Activated T-helper 17 cell treated with anti-CD3 and anti-CD28 coated beads, Interleukin-2, amount 50 U/mL, for 72 hours (primary cell): ENCODE measurements around the gene ATRIP. TPM values are rescaled to one million over a fixed set of nuclear protein-coding genes. Genes with fewer than 3 reads are reported as not detected.
"Not testable (repeated sequence)": the region's sequence is repeated elsewhere in the genome, so short reads cannot be mapped to it uniquely, and the experiment has no call there.

Experiments used
- ATAC-seq: fragments of 150-1000 bp; cut with Tn5 transposase; replicated peaks from 2 replicates; pipeline ENCODE4 v1.10.0; 2021; ENCODE audit warnings: mild to moderate bottlenecking, moderate library complexity
- H3K27ac Mint-ChIP-seq: one replicate; pipeline ENCODE4 v1.8.0; 2022; ENCODE audit warnings: mixed read lengths
- H3K27me3 Mint-ChIP-seq: one replicate; pipeline ENCODE4 v1.8.0; 2022; ENCODE audit warnings: mixed read lengths
- H3K36me3 Mint-ChIP-seq: one replicate; pipeline ENCODE4 v1.8.0; 2022; ENCODE audit warnings: low read depth, mild to moderate bottlenecking, mixed read lengths
- H3K4me1 Mint-ChIP-seq: one replicate; pipeline ENCODE4 v1.8.0; 2022; ENCODE audit warnings: mixed read lengths
- H3K4me3 Mint-ChIP-seq: one replicate; pipeline ENCODE4 v1.8.0; 2022; ENCODE audit warnings: mild to moderate bottlenecking, mixed read lengths
- H3K9me3 Mint-ChIP-seq: one replicate; pipeline ENCODE4 v1.8.0; 2022; ENCODE audit warnings: mixed read lengths
- total RNA-seq, 2 donors: library from RNA; stranded (reverse); gene quantifications; one replicate each; pipeline ENCODE4 v1.2.3, GENCODE V29; 2022

Gene ATRIP
- total RNA-seq = 10 to 100 TPM; 10.5 to 14.9 TPM

GRCh38 chr3:48446425-48447193 is at the start of gene ATRIP:
Gene ATRIP, plus strand, starts transcription at chr3:48446737. Its CDS starts 109 bp downstream, at chr3:48446846.
- ATAC-seq = peak; percentile 100
- peak within 1 kb of the TSS; percentile 65 for H3K27ac Mint-ChIP-seq
- H3K27me3 Mint-ChIP-seq = no peaks in the 10 kb centered on the region
- peaks cover 74% of the 10 kb centered on the region for H3K36me3 Mint-ChIP-seq
- H3K4me3 Mint-ChIP-seq = peak within 1 kb of the TSS; percentile 89
- peaks cover 12% of the 10 kb centered on the region for H3K4me1 Mint-ChIP-seq
- no peaks in the 10 kb centered on the region for H3K9me3 Mint-ChIP-seq

DNA sequence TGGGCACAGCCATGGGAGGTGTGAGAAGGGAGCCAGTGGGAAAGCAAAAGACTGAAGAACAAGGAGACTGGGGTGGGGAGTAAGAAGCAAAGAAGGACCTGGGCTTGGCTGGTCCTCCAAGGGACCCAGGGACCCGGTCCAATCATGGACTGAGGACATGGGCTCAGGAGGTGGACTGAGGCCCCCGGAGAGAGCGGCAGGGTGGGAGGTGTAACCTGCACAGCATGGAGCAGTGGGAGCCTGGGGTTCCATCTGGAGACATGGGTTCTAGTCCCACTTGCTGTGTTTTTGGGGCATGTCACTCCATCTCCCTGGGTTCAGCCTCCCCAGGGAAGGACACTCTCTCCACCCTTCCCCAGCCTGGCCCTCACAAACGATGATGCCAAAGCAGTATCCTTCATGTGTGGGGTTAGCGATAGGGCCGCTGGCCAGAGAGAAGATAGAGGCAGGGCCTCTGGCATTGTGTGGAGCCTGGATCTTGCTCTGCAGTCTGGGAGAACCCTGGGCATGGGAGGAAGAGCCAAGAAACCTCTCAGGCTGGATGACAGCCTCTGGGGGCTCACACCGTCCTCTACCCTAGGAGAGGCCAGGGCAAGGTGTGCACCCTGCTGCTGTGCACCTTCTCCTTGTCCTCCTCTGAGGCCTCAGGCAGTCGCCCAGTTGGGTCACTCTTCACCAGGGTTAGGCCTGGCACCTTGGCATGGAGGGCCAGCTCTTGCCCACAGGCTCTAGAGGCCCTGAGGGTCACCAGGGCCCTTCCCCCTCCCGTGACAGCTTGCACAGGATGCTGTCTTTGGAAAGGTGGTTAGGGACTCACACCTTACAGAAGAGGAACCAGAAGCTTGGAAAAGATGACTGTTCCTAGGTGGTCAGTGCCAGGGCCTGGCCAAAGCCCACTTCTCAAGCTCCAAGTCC is 48.5 kb upstream of the ATRIP start:
- Mint-ChIP-seq H3K9me3 (no peaks in the 10 kb centered on the region), H3K4me3 (no peak overlapping the region), H3K27me3 (peaks cover 10% of the 10 kb centered on the region), H3K36me3 (no peaks in the 10 kb centered on the region), H3K4me1 (peaks cover 4% of the 10 kb centered on the region), H3K27ac (no peak overlapping the region)
- ATAC-seq = no peak

DNA sequence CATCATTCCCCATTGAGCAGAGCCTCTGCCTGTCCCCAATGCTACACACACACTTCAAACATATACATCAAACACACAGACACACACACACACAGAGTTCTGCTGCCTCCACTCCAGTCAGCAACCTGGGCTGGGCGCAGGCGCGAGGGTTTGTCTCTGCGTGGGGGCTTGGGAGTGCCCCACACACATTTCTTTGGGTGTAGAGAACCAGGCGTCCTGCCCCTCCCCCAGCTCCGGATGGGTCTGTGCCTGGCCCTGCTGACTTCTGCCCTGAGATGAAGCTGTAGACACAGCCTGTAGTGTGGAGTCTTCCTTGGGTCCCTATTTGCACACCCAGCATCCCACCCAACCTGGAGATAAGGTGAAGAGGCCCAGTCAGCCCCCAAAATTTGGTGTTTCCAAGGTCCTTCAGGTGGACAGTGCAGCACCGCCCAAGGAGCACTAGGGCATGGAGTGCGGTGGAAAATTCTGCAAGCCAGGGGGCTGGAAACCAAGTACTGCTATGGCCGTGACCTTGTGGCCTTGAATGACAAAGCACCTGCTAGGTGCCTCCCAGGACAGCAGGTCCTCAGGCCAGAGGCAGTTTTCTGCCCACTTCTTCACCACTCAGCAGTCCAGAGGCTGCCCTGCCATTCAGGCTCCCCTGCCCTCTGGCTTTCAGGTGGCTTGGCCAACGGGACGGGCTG is 47.7 kb upstream of the ATRIP start:
- no peak overlapping the region for H3K27ac Mint-ChIP-seq
- H3K36me3 Mint-ChIP-seq = no peaks in the 10 kb centered on the region
- no peaks in the 10 kb centered on the region for H3K9me3 Mint-ChIP-seq

GRCh38 chr3:48399387-48400172 is 47.0 kb upstream of the ATRIP start:
- H3K4me1 Mint-ChIP-seq = peaks cover 4% of the 10 kb centered on the region
- H3K27ac Mint-ChIP-seq = peak overlapping the region; percentile 19
- no peaks in the 10 kb centered on the region for H3K9me3 Mint-ChIP-seq
- no peak for ATAC-seq
- no peaks in the 10 kb centered on the region for H3K36me3 Mint-ChIP-seq
- H3K4me3 Mint-ChIP-seq = no peak overlapping the region
- H3K27me3 Mint-ChIP-seq = peaks cover 7% of the 10 kb centered on the region

More for the DNA sequence above, 47.7 kb upstream of the ATRIP start:
- ATAC-seq = no peak
- Mint-ChIP-seq H3K4me1 (peaks cover 4% of the 10 kb centered on the region), H3K4me3 (no peak overlapping the region), H3K27me3 (peaks cover 7% of the 10 kb centered on the region)

GRCh38 chr3:48400824-48401433 is 45.6 kb upstream of the ATRIP start:
- no peaks in the 10 kb centered on the region for H3K9me3 Mint-ChIP-seq
- H3K36me3 Mint-ChIP-seq = no peaks in the 10 kb centered on the region
- H3K27me3 Mint-ChIP-seq = peaks cover under 1% of the 10 kb centered on the region
- H3K4me1 Mint-ChIP-seq = peaks cover 4% of the 10 kb centered on the region
- peak overlapping the region; percentile 50 for H3K27ac Mint-ChIP-seq
- peak; percentile 87 for ATAC-seq
- no peak overlapping the region for H3K4me3 Mint-ChIP-seq

GRCh38 chr3:48401434-48401901 is 45.1 kb upstream of the ATRIP start:
- H3K36me3 Mint-ChIP-seq, H3K4me3 Mint-ChIP-seq, H3K9me3 Mint-ChIP-seq, ATAC-seq, H3K4me1 Mint-ChIP-seq, H3K27me3 Mint-ChIP-seq, H3K27ac Mint-ChIP-seq: not testable (repeated sequence)

- H3K4me3 Mint-ChIP-seq = no peak overlapping the region
- no peaks in the 10 kb centered on the region for H3K27me3 Mint-ChIP-seq
- H3K9me3 Mint-ChIP-seq = no peaks in the 10 kb centered on the region
- H3K36me3 Mint-ChIP-seq = no peaks in the 10 kb centered on the region
- ATAC-seq = no peak
- H3K27ac Mint-ChIP-seq = peak overlapping the region; percentile 34
- H3K4me1 Mint-ChIP-seq = peaks cover 4% of the 10 kb centered on the region
These were observed 44.2 kb upstream of the ATRIP start for GRCh38 chr3:48402281-48402732.

GRCh38 chr3:48402907-48403306 is 43.6 kb upstream of the ATRIP start:
- peak overlapping the region; percentile 34 for H3K27ac Mint-ChIP-seq
- no peaks in the 10 kb centered on the region for H3K36me3 Mint-ChIP-seq
- ATAC-seq = no peak
- no peaks in the 10 kb centered on the region for H3K9me3 Mint-ChIP-seq
- H3K4me3 Mint-ChIP-seq = no peak overlapping the region
- H3K4me1 Mint-ChIP-seq = peaks cover 4% of the 10 kb centered on the region
- no peaks in the 10 kb centered on the region for H3K27me3 Mint-ChIP-seq

- no peak for ATAC-seq
- Mint-ChIP-seq H3K27ac (peak overlapping the region; percentile 33), H3K4me3 (no peak overlapping the region), H3K9me3 (no peaks in the 10 kb centered on the region), H3K4me1 (peaks cover 4% of the 10 kb centered on the region), H3K27me3 (no peaks in the 10 kb centered on the region), H3K36me3 (no peaks in the 10 kb centered on the region)
These were observed 42.8 kb upstream of the ATRIP start for GRCh38 chr3:48403533-48404439.

DNA sequence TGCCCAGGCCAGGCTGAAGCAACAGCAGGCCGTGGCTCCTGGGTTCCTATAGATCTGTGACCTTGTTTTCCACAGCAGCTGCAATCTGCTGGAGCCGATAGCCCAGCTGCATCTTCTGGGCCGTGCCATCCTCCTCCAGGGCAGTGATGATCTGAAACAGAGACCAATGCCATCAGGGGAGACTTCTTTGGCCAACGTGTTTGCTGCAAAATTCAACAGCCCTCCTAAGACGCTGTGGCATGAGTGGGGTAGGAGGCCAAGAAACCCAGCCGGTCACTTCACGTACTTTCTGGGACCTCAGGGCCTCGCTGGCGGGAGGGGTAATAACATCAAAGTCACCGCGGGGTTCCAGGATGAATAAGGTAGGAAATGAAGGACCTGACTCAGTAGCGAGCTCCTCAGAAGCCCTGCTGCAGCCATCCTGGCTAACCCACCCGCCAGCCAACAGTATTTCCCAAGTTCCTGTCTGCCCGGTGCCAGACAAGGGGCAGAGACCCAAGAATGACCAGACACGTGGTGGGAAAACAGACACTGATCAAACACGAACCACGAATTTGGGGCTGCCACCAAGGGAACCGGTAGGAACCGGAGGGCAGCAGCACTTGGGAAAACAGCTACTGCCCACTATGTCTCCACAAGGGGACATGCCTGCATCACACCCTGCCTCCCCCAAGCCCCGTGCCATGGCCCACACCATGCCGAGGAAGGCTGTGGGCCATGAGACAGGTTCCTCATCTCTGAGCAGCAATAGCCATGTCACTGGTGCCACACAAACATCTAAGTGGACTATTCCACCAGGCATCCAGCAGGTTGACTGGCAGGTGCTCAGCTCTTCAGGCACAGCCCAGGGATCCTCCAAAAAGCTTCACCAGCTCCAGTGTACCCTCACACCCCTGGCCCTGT is 41.8 kb upstream of the ATRIP start:
- ATAC-seq = no peak
- no peaks in the 10 kb centered on the region for H3K27me3 Mint-ChIP-seq
- peak overlapping the region; percentile 33 for H3K27ac Mint-ChIP-seq
- peaks cover 4% of the 10 kb centered on the region for H3K4me1 Mint-ChIP-seq
- no peak overlapping the region for H3K4me3 Mint-ChIP-seq
- no peaks in the 10 kb centered on the region for H3K9me3 Mint-ChIP-seq
- no peaks in the 10 kb centered on the region for H3K36me3 Mint-ChIP-seq

GRCh38 chr3:48405343-48405881 is 41.1 kb upstream of the ATRIP start:
- Mint-ChIP-seq H3K9me3 (no peaks in the 10 kb centered on the region), H3K27ac (peak overlapping the region; percentile 70), H3K36me3 (no peaks in the 10 kb centered on the region), H3K4me1 (peaks cover 4% of the 10 kb centered on the region), H3K4me3 (no peak overlapping the region), H3K27me3 (no peaks in the 10 kb centered on the region)
- ATAC-seq = no peak

GRCh38 chr3:48405971-48406370 is 40.6 kb upstream of the ATRIP start:
- no peak for ATAC-seq
- no peaks in the 10 kb centered on the region for H3K27me3 Mint-ChIP-seq
- no peaks in the 10 kb centered on the region for H3K36me3 Mint-ChIP-seq
- H3K27ac Mint-ChIP-seq = peak overlapping the region; percentile 70
- peaks cover 1% of the 10 kb centered on the region for H3K4me1 Mint-ChIP-seq
- H3K9me3 Mint-ChIP-seq = no peaks in the 10 kb centered on the region
- no peak overlapping the region for H3K4me3 Mint-ChIP-seq
